Measurements from ENCODE around the gene NAT8L.

Gene NAT8L

GRCh38 chr4:2103127-2103842 lies 44.2 kb downstream of the NAT8L start:
- no peak for TF ChIP-seq CTCF (IDR thresholded peaks at IDR 0.05; ENCODE audit: low read depth, low read length, missing control alignments)
- no peak overlapping the region for H3K4me3 ChIP-seq (ENCODE audit: low read depth, low read length)
- DNase-seq (ENCODE audit: low read depth), result no peak
- in situ Hi-C loops (cut with HindIII; ENCODE audit: low sequenced_read_pairs), result no loop called here

GRCh38 chr4:2103843-2104547 lies 44.9 kb downstream of the NAT8L start:
- no peak for TF ChIP-seq CTCF (IDR thresholded peaks at IDR 0.05; ENCODE audit: low read depth, low read length, missing control alignments)
- in situ Hi-C loops (cut with HindIII; ENCODE audit: low sequenced_read_pairs), result no loop called here
- no peak overlapping the region for H3K4me3 ChIP-seq (ENCODE audit: low read depth, low read length)
- no peak for DNase-seq (ENCODE audit: low read depth)

GRCh38 chr4:2104556-2105345 lies 45.6 kb downstream of the NAT8L start:
- in situ Hi-C loops (cut with HindIII; ENCODE audit: low sequenced_read_pairs), result no loop called here
- no peak for DNase-seq (ENCODE audit: low read depth)
- no peak for TF ChIP-seq CTCF (IDR thresholded peaks at IDR 0.05; ENCODE audit: low read depth, low read length, missing control alignments)

GRCh38 chr4:2105559-2105958 lies 46.4 kb downstream of the NAT8L start:
- DNase-seq (ENCODE audit: low read depth), result no peak
- no peak for TF ChIP-seq CTCF (IDR thresholded peaks at IDR 0.05; ENCODE audit: low read depth, low read length, missing control alignments)
- no peak overlapping the region for H3K4me3 ChIP-seq (ENCODE audit: low read depth, low read length)
- in situ Hi-C loops (cut with HindIII; ENCODE audit: low sequenced_read_pairs), result no loop called here

More at GRCh38 chr4:2104556-2105345, 45.6 kb downstream of the NAT8L start:
- H3K4me3 ChIP-seq (ENCODE audit: low read depth, low read length), result no peak overlapping the region

GRCh38 chr4:2116687-2117400 lies 57.7 kb downstream of the NAT8L start:
- TF ChIP-seq CTCF (IDR thresholded peaks at IDR 0.05; ENCODE audit: low read depth, low read length, missing control alignments), result no peak

More at GRCh38 chr4:2116687-2117400, 57.7 kb downstream of the NAT8L start:
- no peak overlapping the region for H3K4me3 ChIP-seq (ENCODE audit: low read depth, low read length)
- no peak for DNase-seq (ENCODE audit: low read depth)
- in situ Hi-C loops (cut with HindIII; ENCODE audit: low sequenced_read_pairs), result no loop called here
